Ishikawa (cell line): ENCODE data around the gene NTRK3.

Source experiments
- CEBPB ChIP-seq: IDR thresholded peaks from 2 replicates; pipeline ENCODE4 v1.6.1; 2012
- CREB1 ChIP-seq: IDR thresholded peaks from 2 replicates; pipeline ENCODE4 v1.6.1; 2012; ENCODE audit warnings: low read depth
- EGR1 ChIP-seq: IDR thresholded peaks from 2 replicates; pipeline ENCODE4 v1.6.1; 2012
- EP300 ChIP-seq: IDR thresholded peaks from 2 replicates; pipeline ENCODE4 v1.6.1; 2012; ENCODE audit warnings: borderline replicate concordance
- FOXM1 ChIP-seq: IDR thresholded peaks from 2 replicates; pipeline ENCODE4 v1.6.1; 2012; ENCODE audit warnings: low read depth, borderline replicate concordance
- MAX ChIP-seq: IDR thresholded peaks from 2 replicates; pipeline ENCODE4 v1.6.1; 2012
- NFIC ChIP-seq: IDR thresholded peaks from 2 replicates; pipeline ENCODE4 v1.6.1; 2012
- RAD21 ChIP-seq: IDR thresholded peaks from 2 replicates; pipeline ENCODE4 v1.6.1; 2012; ENCODE audit warnings: low read depth
- REST ChIP-seq: IDR thresholded peaks from 2 replicates; pipeline ENCODE4 v1.6.1; 2012; ENCODE audit warnings: low read depth, mild to moderate bottlenecking
- TAF1 ChIP-seq: IDR thresholded peaks from 2 replicates; pipeline ENCODE4 v1.6.1; 2012; ENCODE audit warnings: low read depth, mild to moderate bottlenecking
- TCF12 ChIP-seq: IDR thresholded peaks from 2 replicates; pipeline ENCODE4 v1.6.1; 2012; ENCODE audit warnings: low read depth
- TEAD4 ChIP-seq: IDR thresholded peaks from 2 replicates; pipeline ENCODE4 v1.6.1; 2012
- USF1 ChIP-seq: IDR thresholded peaks from 2 replicates; pipeline ENCODE4 v1.6.1; 2012
- YY1 ChIP-seq: IDR thresholded peaks from 2 replicates; pipeline ENCODE4 v1.6.1; 2012; ENCODE audit warnings: low read depth
- ZBTB7A ChIP-seq: IDR thresholded peaks from 2 replicates; pipeline ENCODE4 v1.6.1; 2012; ENCODE audit warnings: low read depth

Gene NTRK3

GRCh38 chr15:88147760-88148159 is 108.8 kb downstream of the NTRK3 start:
- TF ChIP-seq TEAD4 (no peak), EGR1 (no peak), TCF12 (no peak), USF1 (no peak), FOXM1 (no peak), ZBTB7A (no peak), MAX (no peak), CEBPB (no peak), EP300 (no peak), TAF1 (no peak), CREB1 (no peak), REST (no peak), NFIC (no peak), RAD21 (no peak), YY1 (no peak)

GRCh38 chr15:88144921-88145653 is 111.5 kb downstream of the NTRK3 start:
- TF ChIP-seq TEAD4 (no peak), FOXM1 (no peak), CEBPB (no peak), ZBTB7A (no peak), NFIC (no peak), MAX (no peak), TAF1 (no peak), REST (no peak)

GRCh38 chr15:88142121-88142520 is 114.4 kb downstream of the NTRK3 start:
- TF ChIP-seq NFIC, result no peak
- no peak for TF ChIP-seq RAD21
- TF ChIP-seq EP300, result no peak
- no peak for TF ChIP-seq YY1
- TF ChIP-seq MAX, result no peak
- no peak for TF ChIP-seq EGR1
- no peak for TF ChIP-seq TAF1
- TF ChIP-seq USF1, result no peak
- TF ChIP-seq CEBPB, result no peak
- TF ChIP-seq TEAD4, result no peak
- TF ChIP-seq FOXM1, result no peak
- TF ChIP-seq CREB1, result no peak
- no peak for TF ChIP-seq REST
- no peak for TF ChIP-seq ZBTB7A

- TF ChIP-seq MAX, result no peak
- TF ChIP-seq NFIC, result no peak
- TF ChIP-seq CEBPB, result no peak
- no peak for TF ChIP-seq ZBTB7A
- no peak for TF ChIP-seq TEAD4
- TF ChIP-seq FOXM1, result no peak
- TF ChIP-seq YY1, result no peak
- no peak for TF ChIP-seq EP300
- TF ChIP-seq TAF1, result no peak
- TF ChIP-seq REST, result no peak
- no peak for TF ChIP-seq EGR1
- TF ChIP-seq TCF12, result no peak
- TF ChIP-seq USF1, result no peak
- no peak for TF ChIP-seq CREB1
- TF ChIP-seq RAD21, result no peak
These were observed 115.2 kb downstream of the NTRK3 start for GRCh38 chr15:88141269-88141889.
